H9 (cell line): ENCODE data around the gene LRRC14B. TPM values are rescaled to one million over a fixed set of nuclear protein-coding genes. Genes with fewer than 3 reads are reported as not detected.

Experiments
- DNase-seq: peaks from one replicate; pipeline ENCODE4 v3.0.0-alpha.2; 2017
- H2AFZ ChIP-seq: one replicate; pipeline ENCODE4 v1.6.1; 2013; ENCODE audit warnings: mild to moderate bottlenecking, low read length, control low read depth, moderate library complexity
- H2AK5ac ChIP-seq: 2 replicates; pipeline ENCODE4 v1.6.1; 2013; ENCODE audit warnings: low read length, control low read depth, mixed read lengths; ENCODE audit not compliant: insufficient read length
- H2BK120ac ChIP-seq: one replicate; pipeline ENCODE4 v1.6.1; 2013; ENCODE audit warnings: low read depth, mild to moderate bottlenecking, low read length, control low read depth, inconsistent platforms; ENCODE audit not compliant: poor library complexity, severe bottlenecking
- H2BK12ac ChIP-seq: 2 replicates; pipeline ENCODE4 v1.6.1; 2013; ENCODE audit warnings: low read length, control low read depth, mixed read lengths, low read depth; ENCODE audit not compliant: insufficient read length
- H2BK15ac ChIP-seq: 2 replicates; pipeline ENCODE4 v1.6.1; 2013; ENCODE audit warnings: low read depth, low read length, control low read depth
- H2BK20ac ChIP-seq: one replicate; pipeline ENCODE4 v1.6.1; 2013; ENCODE audit warnings: low read depth, mild to moderate bottlenecking, low read length, control low read depth, inconsistent platforms; ENCODE audit not compliant: poor library complexity, severe bottlenecking
- H2BK5ac ChIP-seq: 2 replicates; pipeline ENCODE4 v1.6.1; 2013; ENCODE audit warnings: low read length, control low read depth, mixed read lengths; ENCODE audit not compliant: insufficient read length
- H3K14ac ChIP-seq: 2 replicates; pipeline ENCODE4 v1.6.1; 2013; ENCODE audit warnings: low read length, control low read depth; ENCODE audit not compliant: insufficient read depth
- H3K18ac ChIP-seq: 2 replicates; pipeline ENCODE4 v1.6.1; 2013; ENCODE audit warnings: low read depth, mild to moderate bottlenecking, mixed read lengths, low read length, control low read depth; ENCODE audit not compliant: insufficient read length
- H3K23ac ChIP-seq: 2 replicates; pipeline ENCODE4 v1.6.1; 2013; ENCODE audit warnings: low read length, control low read depth, mixed read lengths, low read depth; ENCODE audit not compliant: insufficient read length
- H3K23me2 ChIP-seq: 2 replicates; pipeline ENCODE4 v1.6.1; 2013; ENCODE audit warnings: low read depth, mild to moderate bottlenecking, mixed read lengths, low read length, control low read depth; ENCODE audit not compliant: insufficient read length, poor library complexity, severe bottlenecking
- H3K27ac ChIP-seq: 2 replicates; pipeline ENCODE4 v1.5.1; 2013; ENCODE audit warnings: low read length, control low read depth, mixed read lengths, low read depth; ENCODE audit not compliant: insufficient read length
- H3K27me3 ChIP-seq: 2 replicates; pipeline ENCODE4 v1.6.1; 2013; ENCODE audit warnings: low read length, control low read depth, inconsistent platforms; ENCODE audit not compliant: insufficient read depth
- H3K4ac ChIP-seq: 2 replicates; pipeline ENCODE4 v1.6.1; 2013; ENCODE audit warnings: low read depth, mild to moderate bottlenecking, control low read depth, inconsistent platforms, low read length, moderate library complexity
- H3K4me1 ChIP-seq: 2 replicates; pipeline ENCODE4 v1.6.1; 2013; ENCODE audit warnings: low read length, control low read depth, inconsistent platforms; ENCODE audit not compliant: insufficient read depth
- H3K4me2 ChIP-seq: 2 replicates; pipeline ENCODE4 v1.6.1; 2013; ENCODE audit warnings: low read length, control low read depth, mixed read lengths; ENCODE audit not compliant: insufficient read length, insufficient read depth
- H3K56ac ChIP-seq: 2 replicates; pipeline ENCODE4 v1.6.1; 2013; ENCODE audit warnings: low read depth, mild to moderate bottlenecking, mixed read lengths, low read length, control low read depth; ENCODE audit not compliant: insufficient read length
- H3K79me1 ChIP-seq: 2 replicates; pipeline ENCODE4 v1.6.1; 2013; ENCODE audit warnings: low read depth, mild to moderate bottlenecking, moderate library complexity, low read length, control low read depth, inconsistent platforms; ENCODE audit not compliant: insufficient read depth, poor library complexity, severe bottlenecking
- H3K79me2 ChIP-seq: 2 replicates; pipeline ENCODE4 v1.6.1; 2013; ENCODE audit warnings: low read length, control low read depth, inconsistent platforms; ENCODE audit not compliant: insufficient read depth
- H3K9ac ChIP-seq: 2 replicates; pipeline ENCODE4 v1.6.1; 2013; ENCODE audit warnings: low read length, control low read depth, mixed read lengths; ENCODE audit not compliant: insufficient read length; ENCODE audit errors: extremely low read depth
- H3K9me3 ChIP-seq: one replicate; pipeline ENCODE4 v1.6.1; 2013; ENCODE audit warnings: low read depth, low read length, inconsistent platforms; ENCODE audit not compliant: control insufficient read depth
- H3T11ph ChIP-seq: one replicate; pipeline ENCODE4 v1.6.1; 2013; ENCODE audit warnings: mild to moderate bottlenecking, low read length, control low read depth, inconsistent platforms
- H4K20me1 ChIP-seq: one replicate; pipeline ENCODE4 v1.6.1; 2013; ENCODE audit not compliant: control insufficient read depth, insufficient read length, insufficient read depth
- H4K5ac ChIP-seq: 2 replicates; pipeline ENCODE4 v1.6.1; 2013; ENCODE audit warnings: low read depth, mild to moderate bottlenecking, mixed read lengths, low read length, control low read depth; ENCODE audit not compliant: insufficient read length
- H4K8ac ChIP-seq: replicated peaks from 2 replicates; pipeline ENCODE4 v1.6.1; 2013; ENCODE audit warnings: low read length, control low read depth, mixed read lengths, low read depth; ENCODE audit not compliant: insufficient read length
- H4K91ac ChIP-seq: 2 replicates; pipeline ENCODE4 v1.6.1; 2013; ENCODE audit warnings: low read depth, mild to moderate bottlenecking, moderate library complexity, mixed read lengths, low read length, control low read depth; ENCODE audit not compliant: insufficient read length
- H3K27ac Mint-ChIP-seq, 3 experiments: 2 replicates in 2 of 3; 3 replicates in 1 of 3; pipeline ENCODE4 v1.8.0; 2020 to 2021; ENCODE audit warnings: mixed read lengths in 3 of 3, mild to moderate bottlenecking in 1 of 3, moderate library complexity in 1 of 3
- H3K27me3 Mint-ChIP-seq: 2 replicates; pipeline ENCODE4 v1.8.0; 2021; ENCODE audit warnings: low read depth, mild to moderate bottlenecking, moderate library complexity, mixed read lengths
- H3K36me3 Mint-ChIP-seq, 3 experiments: 2 replicates in 2 of 3; 3 replicates in 1 of 3; pipeline ENCODE4 v1.8.0; 2020 to 2021; ENCODE audit warnings: low read depth in 3 of 3, mixed read lengths in 3 of 3; ENCODE audit not compliant: insufficient read depth in 1 of 3
- H3K4me1 Mint-ChIP-seq, 2 experiments: 2 replicates each; pipeline ENCODE4 v1.8.0; 2020; ENCODE audit warnings: mixed read lengths in 2 of 2
- H3K4me3 Mint-ChIP-seq, 2 experiments: 2 replicates in 1 of 2; 3 replicates in 1 of 2; pipeline ENCODE4 v1.8.0; 2020 to 2021; ENCODE audit warnings: mild to moderate bottlenecking in 2 of 2, mixed read lengths in 2 of 2, moderate library complexity in 1 of 2
- H3K9me3 Mint-ChIP-seq, 2 experiments: 2 replicates in 1 of 2; 3 replicates in 1 of 2; pipeline ENCODE4 v1.8.0; 2020; ENCODE audit warnings: mild to moderate bottlenecking in 2 of 2, mixed read lengths in 2 of 2, moderate library complexity in 1 of 2
- WGBS: extraction: QIAGEN DNeasy Blood & Tissue Kit; methylation state at CpG from one replicate; pipeline ENCODE4 v1.1.7; 2013; ENCODE audit warnings: missing lambda C conversion rate, low lambda C conversion rate, mixed read lengths; ENCODE audit not compliant: insufficient read length; ENCODE audit errors: extremely low coverage; 5-methylcytosine and 5-hydroxymethylcytosine counted together
- total RNA-seq: library from RNA; stranded (reverse); gene quantifications from 2 replicates; pipeline ENCODE4 v1.2.1, GENCODE V29; 2021
- TF ChIP-seq, protein P1 (sequence below): fragments of 200-600 bp; sonication (generic); conservative IDR thresholded peaks from 3 replicates; pipeline ENCODE4 v1.8.0; 2021; ENCODE audit warnings: antibody characterized with exemption, mild to moderate bottlenecking

LRRC14B gene
- total RNA-seq, 1 experiment from 2014 or later, result not detected

DNA sequence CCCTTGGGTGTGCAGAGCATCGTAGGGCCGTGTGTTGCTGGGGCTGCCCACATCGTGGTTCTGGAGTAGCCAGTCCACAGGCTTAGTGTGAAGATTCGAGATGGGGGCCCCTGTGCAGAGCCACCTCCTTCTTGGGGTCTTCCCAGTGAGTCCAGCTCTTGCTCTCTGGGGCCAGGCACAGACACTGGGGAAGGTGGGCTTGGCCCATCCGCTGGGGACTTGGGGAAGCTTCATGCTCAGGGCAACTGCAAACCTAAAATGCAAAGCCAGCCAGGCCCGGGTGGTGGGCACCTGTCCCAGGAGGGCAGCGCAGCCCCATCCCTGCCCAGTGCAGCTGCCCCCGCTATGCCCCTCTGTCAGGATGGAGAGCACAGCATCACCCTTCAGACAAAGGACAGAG, 46.4 kb upstream of the LRRC14B start:
- DNase-seq, result no peak
- no peak overlapping the region for H4K91ac ChIP-seq

More for the DNA sequence above, 46.4 kb upstream of the LRRC14B start:
- no peak overlapping the region for H3K14ac ChIP-seq
- H3K18ac ChIP-seq, result no peak overlapping the region
- H3K27ac Mint-ChIP-seq, result no peak overlapping the region
- no peak overlapping the region for H3K4ac ChIP-seq
- no CpG with 5 or more reads among the region's 8 CpGs for WGBS
- no peak overlapping the region for H2BK12ac ChIP-seq
- H4K5ac ChIP-seq, result no peak overlapping the region
- H3T11ph ChIP-seq, result no peak overlapping the region
- no peak overlapping the region for H2BK15ac ChIP-seq
- H3K9me3 ChIP-seq, result peaks cover 9% of the 10 kb centered on the region
- no peak overlapping the region for H3K56ac ChIP-seq
- H3K79me2 ChIP-seq, result no peaks in the 10 kb centered on the region
- no peak overlapping the region for H3K27ac ChIP-seq
- no peaks in the 10 kb centered on the region for H4K20me1 ChIP-seq
- no peak overlapping the region for H4K8ac ChIP-seq
- no peaks in the 10 kb centered on the region; a peak in 1 of 4 replicates for H3K4me1 Mint-ChIP-seq
- no peak overlapping the region for H3K4me3 Mint-ChIP-seq
- no peak overlapping the region for H2BK120ac ChIP-seq
- no peaks in the 10 kb centered on the region for H3K23me2 ChIP-seq
- H3K27me3 Mint-ChIP-seq, result no peaks in the 10 kb centered on the region
- H3K36me3 Mint-ChIP-seq, result peaks cover 58 to 82% (median 76%) of the 10 kb centered on the region in 3 experiments
- TF ChIP-seq, protein P1, sequence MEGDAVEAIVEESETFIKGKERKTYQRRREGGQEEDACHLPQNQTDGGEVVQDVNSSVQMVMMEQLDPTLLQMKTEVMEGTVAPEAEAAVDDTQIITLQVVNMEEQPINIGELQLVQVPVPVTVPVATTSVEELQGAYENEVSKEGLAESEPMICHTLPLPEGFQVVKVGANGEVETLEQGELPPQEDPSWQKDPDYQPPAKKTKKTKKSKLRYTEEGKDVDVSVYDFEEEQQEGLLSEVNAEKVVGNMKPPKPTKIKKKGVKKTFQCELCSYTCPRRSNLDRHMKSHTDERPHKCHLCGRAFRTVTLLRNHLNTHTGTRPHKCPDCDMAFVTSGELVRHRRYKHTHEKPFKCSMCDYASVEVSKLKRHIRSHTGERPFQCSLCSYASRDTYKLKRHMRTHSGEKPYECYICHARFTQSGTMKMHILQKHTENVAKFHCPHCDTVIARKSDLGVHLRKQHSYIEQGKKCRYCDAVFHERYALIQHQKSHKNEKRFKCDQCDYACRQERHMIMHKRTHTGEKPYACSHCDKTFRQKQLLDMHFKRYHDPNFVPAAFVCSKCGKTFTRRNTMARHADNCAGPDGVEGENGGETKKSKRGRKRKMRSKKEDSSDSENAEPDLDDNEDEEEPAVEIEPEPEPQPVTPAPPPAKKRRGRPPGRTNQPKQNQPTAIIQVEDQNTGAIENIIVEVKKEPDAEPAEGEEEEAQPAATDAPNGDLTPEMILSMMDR, result no peak
- H2AFZ ChIP-seq, result no peak overlapping the region
- H2BK5ac ChIP-seq, result no peak overlapping the region
- H3K9ac ChIP-seq, result no peak overlapping the region
- H3K23ac ChIP-seq, result no peak overlapping the region
- no peaks in the 10 kb centered on the region for H3K27me3 ChIP-seq
- H3K4me2 ChIP-seq, result no peak overlapping the region
- no peaks in the 10 kb centered on the region for H3K79me1 ChIP-seq
- H2BK20ac ChIP-seq, result no peak overlapping the region
- H3K4me1 ChIP-seq, result no peaks in the 10 kb centered on the region
- H3K9me3 Mint-ChIP-seq, result peaks cover 18 to 23% of the 10 kb centered on the region in 2 experiments
- H2AK5ac ChIP-seq, result no peak overlapping the region
